AG09309 (cell line): ENCODE data around the gene PSG1.
"Not testable (repeated sequence)": the region's sequence is repeated elsewhere in the genome, so short reads cannot be mapped to it uniquely, and the experiment has no call there.

Experiments used
- DNase-seq: peaks from one replicate; pipeline ENCODE4 v3.0.0-alpha.2; 2010; ENCODE audit warnings: low read depth
- H3K4me3 ChIP-seq: 2 replicates; pipeline ENCODE4 v1.5.1; 2011; ENCODE audit warnings: mild to moderate bottlenecking, low read depth, low read length, moderate library complexity; ENCODE audit not compliant: control insufficient read depth
- CTCF ChIP-seq: IDR thresholded peaks from 2 replicates; pipeline ENCODE4 v1.5.1; 2011; ENCODE audit warnings: mild to moderate bottlenecking, low read depth, low read length, inconsistent platforms; ENCODE audit not compliant: insufficient read depth, control insufficient read depth; ENCODE audit errors: missing control alignments

PSG1 gene

GRCh38 chr19:42832023-42832680, 47.4 kb downstream of the PSG1 start:
- not testable (repeated sequence) for H3K4me3 ChIP-seq, DNase-seq

GRCh38 chr19:42831221-42832019, 48.1 kb downstream of the PSG1 start:
- H3K4me3 ChIP-seq: no peak overlapping the region
- TF ChIP-seq CTCF: no peak
- DNase-seq: no peak

GRCh38 chr19:42821306-42821977, 58.1 kb downstream of the PSG1 start:
- not testable (repeated sequence) for H3K4me3 ChIP-seq
- DNase-seq: peak; percentile 7

GRCh38 chr19:42819960-42820650, 59.4 kb downstream of the PSG1 start:
- peak; percentile 63 for DNase-seq
- H3K4me3 ChIP-seq: not testable (repeated sequence)

GRCh38 chr19:42816894-42817293, 62.6 kb downstream of the PSG1 start:
- DNase-seq: no peak
- H3K4me3 ChIP-seq: no peak overlapping the region
- no peak for TF ChIP-seq CTCF
